Measurements from ENCODE around the gene MARK2. TPM values are rescaled to one million over a fixed set of nuclear protein-coding genes. Genes with fewer than 3 reads are reported as not detected.

The MARK2 gene
- total RNA-seq, 4 donors from 2014 or later: 78.3 to 87.2 (median 81.2) TPM

GRCh38 chr11:63821411-63821810, 17.5 kb upstream of the MARK2 start:
- DNase-seq (ENCODE audit: low spot score in 2 of 2): no peak
- no peak for TF ChIP-seq POLR2A (IDR thresholded peaks at IDR 0.05)
- no peak for TF ChIP-seq CTCF (IDR thresholded peaks at IDR 0.05)
- WGBS, 2 donors: 70 to 72% methylated on average over 5 of the region's 5 CpGs
- H3K4me3 ChIP-seq (ENCODE audit: low read depth, poor library complexity, severe bottlenecking): no peak overlapping the region
- intact Hi-C loops (cut with DNase I; ENCODE audit: low total_unique reads): no loop called here

- WGBS, 2 donors: 78 to 81% methylated on average over 15 to 17 of the region's 17 CpGs
- intact Hi-C loops (cut with DNase I; ENCODE audit: low total_unique reads): no loop called here
- DNase-seq (ENCODE audit: low spot score in 2 of 2): no peak
- no peak overlapping the region for H3K4me3 ChIP-seq (ENCODE audit: low read depth, poor library complexity, severe bottlenecking)
- TF ChIP-seq POLR2A (IDR thresholded peaks at IDR 0.05): no peak
Measured at GRCh38 chr11:63826471-63827190, 12.3 kb upstream of the MARK2 start.

GRCh38 chr11:63829823-63830489, 9.0 kb upstream of the MARK2 start:
- WGBS, 2 donors: 80 to 86% methylated on average over 7 to 8 of the region's 8 CpGs
- intact Hi-C loops (cut with DNase I; ENCODE audit: low total_unique reads): no loop called here
- no peak for DNase-seq (ENCODE audit: low spot score in 2 of 2)
- no peak for TF ChIP-seq POLR2A (IDR thresholded peaks at IDR 0.05)
- TF ChIP-seq CTCF (IDR thresholded peaks at IDR 0.05): no peak
- no peak overlapping the region for H3K4me3 ChIP-seq (ENCODE audit: low read depth, poor library complexity, severe bottlenecking)

- H3K4me3 ChIP-seq (ENCODE audit: low read depth, poor library complexity, severe bottlenecking): no peak overlapping the region
- TF ChIP-seq POLR2A (IDR thresholded peaks at IDR 0.05) (no peak), CTCF (IDR thresholded peaks at IDR 0.05) (no peak)
- no peak for DNase-seq (ENCODE audit: low spot score in 2 of 2)
- intact Hi-C loops (cut with DNase I; ENCODE audit: low total_unique reads): no loop called here
- WGBS, 2 donors: 54 to 75% methylated on average over 7 of the region's 7 CpGs
Measured at GRCh38 chr11:63831326-63831725, 7.6 kb upstream of the MARK2 start.

- 50 to 81% methylated on average over 2 of the region's 2 CpGs for WGBS, 2 donors
- no peak for DNase-seq (ENCODE audit: low spot score in 2 of 2)
- intact Hi-C loops (cut with DNase I; ENCODE audit: low total_unique reads): no loop called here
- TF ChIP-seq CTCF (IDR thresholded peaks at IDR 0.05): no peak
- no peak for TF ChIP-seq POLR2A (IDR thresholded peaks at IDR 0.05)
- no peak overlapping the region for H3K4me3 ChIP-seq (ENCODE audit: low read depth, poor library complexity, severe bottlenecking)
Measured at GRCh38 chr11:63832336-63832735, 6.6 kb upstream of the MARK2 start.

- WGBS, 2 donors: 97 to 100% methylated on average over 2 of the region's 2 CpGs
- intact Hi-C loops (cut with DNase I; ENCODE audit: low total_unique reads): no loop called here
- no peak overlapping the region for H3K4me3 ChIP-seq (ENCODE audit: low read depth, poor library complexity, severe bottlenecking)
- TF ChIP-seq CTCF (IDR thresholded peaks at IDR 0.05) (no peak), POLR2A (IDR thresholded peaks at IDR 0.05) (no peak)
- no peak for DNase-seq (ENCODE audit: low spot score in 2 of 2)
Measured at GRCh38 chr11:63833048-63833447, 5.9 kb upstream of the MARK2 start.
